Measurements from ENCODE around the gene MGA.

MGA gene

GRCh38 chr15:41660235-41661077, at the start of gene MGA:
TSS of gene MGA (plus strand) at chr15:41660405.
- DNase-seq, result peak; percentile 73

GRCh38 chr15:41620536-41621199, 39.5 kb upstream of the MGA start:
- peak; percentile 31 for DNase-seq

GRCh38 chr15:41621200-41622193, 38.7 kb upstream of the MGA start:
- DNase-seq, result peak; percentile 72

GRCh38 chr15:41622901-41623300, 37.3 kb upstream of the MGA start:
- no peak for DNase-seq

- DNase-seq, result no peak
These were observed 33.0 kb upstream of the MGA start for GRCh38 chr15:41627203-41627602.

- no peak for DNase-seq
These were observed 30.7 kb upstream of the MGA start for GRCh38 chr15:41629463-41629862.

- DNase-seq, result no peak
These were observed 30.3 kb upstream of the MGA start for GRCh38 chr15:41629883-41630282.

- DNase-seq, result no peak
These were observed 29.5 kb upstream of the MGA start for GRCh38 chr15:41630616-41631217.

- DNase-seq, result no peak
These were observed 28.2 kb upstream of the MGA start for GRCh38 chr15:41631880-41632470.

- DNase-seq, result no peak
These were observed 26.6 kb upstream of the MGA start for GRCh38 chr15:41633609-41634008.

- DNase-seq, result no peak
These were observed 26.1 kb upstream of the MGA start for GRCh38 chr15:41634072-41634626.

- no peak for DNase-seq
These were observed 23.1 kb upstream of the MGA start for GRCh38 chr15:41637086-41637485.

GRCh38 chr15:41640985-41641384, 19.2 kb upstream of the MGA start:
- no peak for DNase-seq

GRCh38 chr15:41647262-41647661, 12.9 kb upstream of the MGA start:
- peak; percentile 46 for DNase-seq

- no peak for DNase-seq
These were observed 12.1 kb upstream of the MGA start for GRCh38 chr15:41648097-41648496.

GRCh38 chr15:41648770-41649169, 11.4 kb upstream of the MGA start:
- DNase-seq, result no peak

- DNase-seq, result no peak
These were observed 9.4 kb upstream of the MGA start for GRCh38 chr15:41650806-41651205.

GRCh38 chr15:41651373-41651772, 8.8 kb upstream of the MGA start:
- DNase-seq, result no peak

- peak; percentile 15 for DNase-seq
These were observed 6.4 kb upstream of the MGA start for GRCh38 chr15:41653760-41654159.

- no peak for DNase-seq
These were observed 4.5 kb upstream of the MGA start for GRCh38 chr15:41655716-41656115.

GRCh38 chr15:41656188-41656587, 4.0 kb upstream of the MGA start:
- no peak for DNase-seq

GRCh38 chr15:41658689-41659088, 1.5 kb upstream of the MGA start:
- no peak for DNase-seq

All from GF-D8 (cell line).